ENCODE measurements around the gene OR4F15.

Gene OR4F15

DNA sequence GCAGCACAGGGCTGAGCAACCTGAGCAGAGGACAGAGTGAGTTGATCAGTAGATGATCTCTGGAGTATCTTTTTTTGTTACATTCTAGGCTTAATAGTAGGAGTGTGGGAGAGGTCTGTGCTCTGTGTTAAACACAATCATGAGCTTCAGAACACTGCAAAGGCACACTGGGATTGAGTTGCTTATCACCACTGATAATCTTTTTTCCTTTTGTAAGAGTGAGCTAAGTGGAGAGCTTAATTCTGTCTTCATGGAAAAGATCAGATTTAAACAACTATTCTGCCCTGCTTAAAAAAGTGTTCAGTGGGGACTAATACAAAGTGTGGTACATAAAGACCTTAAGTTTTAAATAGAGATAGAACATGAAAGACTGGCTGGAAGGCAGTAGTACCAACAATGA lies 7.6 kb upstream of the OR4F15 start:
- TF ChIP-seq, protein P1, sequence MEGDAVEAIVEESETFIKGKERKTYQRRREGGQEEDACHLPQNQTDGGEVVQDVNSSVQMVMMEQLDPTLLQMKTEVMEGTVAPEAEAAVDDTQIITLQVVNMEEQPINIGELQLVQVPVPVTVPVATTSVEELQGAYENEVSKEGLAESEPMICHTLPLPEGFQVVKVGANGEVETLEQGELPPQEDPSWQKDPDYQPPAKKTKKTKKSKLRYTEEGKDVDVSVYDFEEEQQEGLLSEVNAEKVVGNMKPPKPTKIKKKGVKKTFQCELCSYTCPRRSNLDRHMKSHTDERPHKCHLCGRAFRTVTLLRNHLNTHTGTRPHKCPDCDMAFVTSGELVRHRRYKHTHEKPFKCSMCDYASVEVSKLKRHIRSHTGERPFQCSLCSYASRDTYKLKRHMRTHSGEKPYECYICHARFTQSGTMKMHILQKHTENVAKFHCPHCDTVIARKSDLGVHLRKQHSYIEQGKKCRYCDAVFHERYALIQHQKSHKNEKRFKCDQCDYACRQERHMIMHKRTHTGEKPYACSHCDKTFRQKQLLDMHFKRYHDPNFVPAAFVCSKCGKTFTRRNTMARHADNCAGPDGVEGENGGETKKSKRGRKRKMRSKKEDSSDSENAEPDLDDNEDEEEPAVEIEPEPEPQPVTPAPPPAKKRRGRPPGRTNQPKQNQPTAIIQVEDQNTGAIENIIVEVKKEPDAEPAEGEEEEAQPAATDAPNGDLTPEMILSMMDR (IDR thresholded peaks at IDR 0.05) = no peak
- H3K4me3 ChIP-seq (ENCODE audit: low read depth in 1 of 2, low read length in 1 of 2) = no peak overlapping the region
- H3K36me3 ChIP-seq = no peaks in the 10 kb centered on the region
- H3K4me1 ChIP-seq (ENCODE audit: control insufficient read depth in 1 of 2, insufficient read depth in 1 of 2, low read depth in 1 of 2, low read length in 1 of 2) = no peaks in the 10 kb centered on the region
- no peak overlapping the region for H3K27ac ChIP-seq
- peaks cover 5% of the 10 kb centered on the region for H3K27me3 ChIP-seq
- H3K9me3 ChIP-seq = no peaks in the 10 kb centered on the region

GRCh38 chr15:101804941-101805340 lies 7.1 kb upstream of the OR4F15 start:
- Histone ChIP-seq H3K27ac (no peak overlapping the region), H3K27me3 (peaks cover 5% of the 10 kb centered on the region), H3K4me1 (ENCODE audit: control insufficient read depth in 1 of 2, insufficient read depth in 1 of 2, low read depth in 1 of 2, low read length in 1 of 2) (no peaks in the 10 kb centered on the region), H3K36me3 (no peaks in the 10 kb centered on the region), H3K4me3 (ENCODE audit: low read depth in 1 of 2, low read length in 1 of 2) (no peak overlapping the region), H3K9me3 (no peaks in the 10 kb centered on the region)
- TF ChIP-seq, protein P1 (IDR thresholded peaks at IDR 0.05) = no peak

GRCh38 chr15:101805605-101806345 lies 6.2 kb upstream of the OR4F15 start:
- Histone ChIP-seq H3K27me3 (peaks cover 5% of the 10 kb centered on the region), H3K27ac (no peak overlapping the region), H3K4me1 (ENCODE audit: control insufficient read depth in 1 of 2, insufficient read depth in 1 of 2, low read depth in 1 of 2, low read length in 1 of 2) (no peaks in the 10 kb centered on the region), H3K4me3 (ENCODE audit: low read depth in 1 of 2, low read length in 1 of 2) (no peak overlapping the region), H3K9me3 (no peaks in the 10 kb centered on the region), H3K36me3 (no peaks in the 10 kb centered on the region)
- TF ChIP-seq, protein P1 (IDR thresholded peaks at IDR 0.05) = no peak

- no peaks in the 10 kb centered on the region for H3K4me1 ChIP-seq (ENCODE audit: control insufficient read depth in 1 of 2, insufficient read depth in 1 of 2, low read depth in 1 of 2, low read length in 1 of 2)
- no peak overlapping the region for H3K27ac ChIP-seq
- H3K9me3 ChIP-seq = no peaks in the 10 kb centered on the region
- H3K27me3 ChIP-seq = peaks cover 5% of the 10 kb centered on the region
- no peaks in the 10 kb centered on the region for H3K36me3 ChIP-seq
- no peak overlapping the region for H3K4me3 ChIP-seq (ENCODE audit: low read depth in 1 of 2, low read length in 1 of 2)
- TF ChIP-seq, protein P1 (IDR thresholded peaks at IDR 0.05) = no peak
Measured at GRCh38 chr15:101807345-101807945, 4.6 kb upstream of the OR4F15 start.

DNA sequence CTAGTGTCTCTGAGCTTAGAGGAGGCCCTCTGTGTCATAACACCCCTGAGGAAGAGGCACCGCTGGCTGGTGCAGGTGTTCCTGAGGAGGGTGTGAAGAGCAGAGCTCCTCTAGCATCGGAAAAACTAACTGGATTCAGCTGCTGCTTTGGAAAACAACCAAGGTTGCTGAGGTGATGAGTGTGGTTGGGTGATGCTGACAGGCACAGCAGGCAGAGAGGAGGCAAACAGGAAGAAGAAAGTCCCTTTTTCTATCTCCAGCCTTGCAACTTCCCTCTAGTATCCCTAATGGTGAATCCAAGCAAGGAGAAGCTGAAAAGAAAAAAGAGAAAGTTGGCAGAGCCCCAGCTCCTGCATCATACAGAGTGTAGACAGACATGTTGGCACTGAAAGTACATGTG lies 3.8 kb upstream of the OR4F15 start:
- no peak overlapping the region for H3K4me3 ChIP-seq (ENCODE audit: low read depth in 1 of 2, low read length in 1 of 2)
- H3K36me3 ChIP-seq = no peaks in the 10 kb centered on the region
- no peaks in the 10 kb centered on the region for H3K4me1 ChIP-seq (ENCODE audit: control insufficient read depth in 1 of 2, insufficient read depth in 1 of 2, low read depth in 1 of 2, low read length in 1 of 2)
- TF ChIP-seq, protein P1 (IDR thresholded peaks at IDR 0.05) = no peak
- H3K27me3 ChIP-seq = peaks cover 5% of the 10 kb centered on the region
- no peak overlapping the region for H3K27ac ChIP-seq
- no peaks in the 10 kb centered on the region for H3K9me3 ChIP-seq

Data from neutrophil (primary cell).